GM08714 (cell line): ENCODE data around the gene BMP10.
"Not testable (repeated sequence)": the region's sequence is repeated elsewhere in the genome, so short reads cannot be mapped to it uniquely, and the experiment has no call there.

Source experiments
- H3K4me3 ChIP-seq: fragments of 200-500 bp; sonication (Bioruptor generic); 2 replicates; pipeline ENCODE4 v1.5.1; 2014; ENCODE audit warnings: mild to moderate bottlenecking, low read length, inconsistent platforms
- ZNF274 ChIP-seq: IDR thresholded peaks from 2 replicates; pipeline ENCODE4 v1.6.1; 2012; ENCODE audit warnings: mild to moderate bottlenecking, low read depth, low read length

The BMP10 gene

GRCh38 chr2:68907232-68907919 is 36.2 kb upstream of the BMP10 start:
- TF ChIP-seq ZNF274 = no peak
- no peak overlapping the region for H3K4me3 ChIP-seq

GRCh38 chr2:68906716-68907115 is 35.5 kb upstream of the BMP10 start:
- no peak for TF ChIP-seq ZNF274
- no peak overlapping the region for H3K4me3 ChIP-seq

- no peak for TF ChIP-seq ZNF274
- H3K4me3 ChIP-seq = no peak overlapping the region
Observed at GRCh38 chr2:68905116-68905515, 33.9 kb upstream of the BMP10 start.

GRCh38 chr2:68901561-68901960 is 30.4 kb upstream of the BMP10 start:
- TF ChIP-seq ZNF274 = no peak
- no peak overlapping the region for H3K4me3 ChIP-seq

DNA sequence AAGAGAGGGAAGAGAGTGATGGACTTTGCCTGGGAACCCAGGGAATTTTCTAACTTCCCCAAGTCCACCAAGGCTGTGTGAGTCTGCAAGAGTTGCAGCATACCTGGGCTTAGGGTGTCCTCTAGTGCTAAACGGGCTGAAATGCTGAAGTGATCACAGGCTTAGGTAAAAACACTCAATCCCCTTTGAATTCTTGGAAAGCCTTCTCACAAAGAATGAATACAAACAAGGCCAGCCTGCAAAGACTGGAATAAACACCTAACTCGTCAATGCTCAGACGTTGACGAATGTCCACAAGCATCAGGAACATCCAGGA is 30.0 kb upstream of the BMP10 start:
- no peak for TF ChIP-seq ZNF274
- H3K4me3 ChIP-seq = no peak overlapping the region

- no peak overlapping the region for H3K4me3 ChIP-seq
- TF ChIP-seq ZNF274 = no peak
Observed at GRCh38 chr2:68900496-68901198, 29.4 kb upstream of the BMP10 start.

DNA sequence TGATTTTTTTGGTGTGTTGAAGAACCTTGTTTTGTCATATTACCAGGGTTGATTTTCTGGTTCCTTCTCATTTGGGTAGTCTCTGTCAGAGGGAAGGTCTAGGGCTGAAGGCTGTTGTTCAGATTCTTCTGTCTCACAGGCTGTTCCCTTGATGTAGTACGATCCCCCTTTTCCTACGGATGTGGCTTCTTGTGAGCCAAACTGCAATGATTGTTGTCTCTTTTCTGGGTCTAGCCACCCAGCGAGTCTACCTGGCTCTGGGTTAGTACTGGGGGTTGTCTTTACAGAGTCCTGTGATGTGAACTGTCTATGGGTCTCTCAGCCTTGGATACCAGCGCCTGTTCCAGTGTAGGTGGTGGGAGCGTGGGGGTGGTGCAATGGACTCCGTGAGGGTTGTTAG is 24.8 kb upstream of the BMP10 start:
- H3K4me3 ChIP-seq = not testable (repeated sequence)

GRCh38 chr2:68889500-68889899 is 18.3 kb upstream of the BMP10 start:
- no peak for TF ChIP-seq ZNF274
- H3K4me3 ChIP-seq = no peak overlapping the region

GRCh38 chr2:68889021-68889420 is 17.8 kb upstream of the BMP10 start:
- H3K4me3 ChIP-seq = no peak overlapping the region
- TF ChIP-seq ZNF274 = no peak

GRCh38 chr2:68888038-68888704 is 17.0 kb upstream of the BMP10 start:
- TF ChIP-seq ZNF274 = no peak
- H3K4me3 ChIP-seq = no peak overlapping the region

GRCh38 chr2:68885811-68886075 is 14.5 kb upstream of the BMP10 start:
- TF ChIP-seq ZNF274 = no peak
- H3K4me3 ChIP-seq = no peak overlapping the region

DNA sequence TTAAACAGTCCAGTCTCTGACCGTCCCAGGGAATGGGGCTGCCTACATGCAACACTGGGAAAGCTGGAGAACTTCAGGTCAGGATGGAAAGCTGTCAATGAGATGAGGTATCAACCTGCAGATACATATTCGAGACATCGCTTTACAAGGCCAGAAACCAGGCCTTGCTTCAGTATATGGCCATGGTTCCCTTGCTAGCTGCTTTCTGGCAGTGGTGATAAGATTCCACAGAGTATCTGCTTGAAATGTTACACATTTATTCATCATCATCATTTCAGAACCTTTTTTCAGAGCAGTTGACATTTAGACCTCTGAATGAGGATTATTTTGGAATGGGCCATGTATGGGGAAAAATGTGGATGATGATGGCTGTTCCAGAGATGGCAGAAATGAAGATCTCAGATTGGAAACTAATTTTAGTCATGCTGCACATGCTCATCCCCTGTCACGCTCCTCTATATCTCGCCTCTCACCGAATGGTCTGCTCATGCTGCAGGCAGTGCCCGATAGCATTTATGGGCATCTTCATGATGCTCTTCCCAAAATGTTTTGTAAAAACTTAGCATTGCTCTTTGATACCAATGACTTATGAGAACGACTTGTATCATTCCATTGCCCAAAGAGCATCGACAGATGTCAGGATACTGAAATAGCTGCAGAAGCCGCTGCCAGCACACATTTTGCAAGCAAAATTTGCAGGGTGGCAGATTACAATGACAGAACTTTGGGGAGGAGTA is 14.0 kb upstream of the BMP10 start:
- no peak overlapping the region for H3K4me3 ChIP-seq
- no peak for TF ChIP-seq ZNF274

DNA sequence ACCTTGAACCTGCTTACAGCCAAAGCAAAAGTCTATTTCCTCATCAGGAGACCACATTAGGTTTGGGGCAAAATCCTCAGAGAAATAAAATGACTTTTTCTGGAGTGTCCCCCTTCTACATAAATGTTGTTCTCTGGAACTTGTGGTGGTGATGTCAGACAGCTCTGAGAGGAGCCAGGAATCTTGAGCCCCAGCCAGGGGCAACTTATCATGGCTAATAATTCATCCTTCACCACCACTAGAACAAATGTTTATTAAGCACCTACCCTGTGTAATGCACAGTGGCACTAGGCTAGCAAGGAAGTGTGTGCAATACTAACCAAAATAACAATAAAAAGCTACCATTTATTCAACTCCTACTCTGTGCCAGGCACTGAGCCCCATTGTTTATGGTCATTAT is 9.0 kb upstream of the BMP10 start:
- no peak overlapping the region for H3K4me3 ChIP-seq
- no peak for TF ChIP-seq ZNF274

DNA sequence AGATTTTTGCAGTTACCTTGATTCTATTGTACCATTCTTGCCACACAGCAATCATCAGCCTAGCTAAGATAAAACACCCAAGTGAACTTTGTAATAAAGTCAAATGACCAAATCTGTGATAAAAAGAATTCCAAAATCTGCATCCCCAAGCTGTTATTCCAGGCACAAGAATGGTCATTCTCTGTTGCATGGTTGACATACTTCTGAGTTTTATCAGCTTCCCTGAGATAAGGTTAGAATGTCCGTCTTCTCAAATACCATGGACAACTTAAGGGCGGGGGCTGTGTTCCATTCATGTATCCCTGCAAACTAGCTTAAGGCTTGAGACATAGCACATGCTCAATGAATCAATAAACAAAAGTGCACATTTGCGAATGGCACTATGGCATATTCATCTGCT is 8.1 kb upstream of the BMP10 start:
- TF ChIP-seq ZNF274 = no peak
- H3K4me3 ChIP-seq = no peak overlapping the region

GRCh38 chr2:68878753-68879152 is 7.6 kb upstream of the BMP10 start:
- TF ChIP-seq ZNF274 = no peak
- H3K4me3 ChIP-seq = no peak overlapping the region

DNA sequence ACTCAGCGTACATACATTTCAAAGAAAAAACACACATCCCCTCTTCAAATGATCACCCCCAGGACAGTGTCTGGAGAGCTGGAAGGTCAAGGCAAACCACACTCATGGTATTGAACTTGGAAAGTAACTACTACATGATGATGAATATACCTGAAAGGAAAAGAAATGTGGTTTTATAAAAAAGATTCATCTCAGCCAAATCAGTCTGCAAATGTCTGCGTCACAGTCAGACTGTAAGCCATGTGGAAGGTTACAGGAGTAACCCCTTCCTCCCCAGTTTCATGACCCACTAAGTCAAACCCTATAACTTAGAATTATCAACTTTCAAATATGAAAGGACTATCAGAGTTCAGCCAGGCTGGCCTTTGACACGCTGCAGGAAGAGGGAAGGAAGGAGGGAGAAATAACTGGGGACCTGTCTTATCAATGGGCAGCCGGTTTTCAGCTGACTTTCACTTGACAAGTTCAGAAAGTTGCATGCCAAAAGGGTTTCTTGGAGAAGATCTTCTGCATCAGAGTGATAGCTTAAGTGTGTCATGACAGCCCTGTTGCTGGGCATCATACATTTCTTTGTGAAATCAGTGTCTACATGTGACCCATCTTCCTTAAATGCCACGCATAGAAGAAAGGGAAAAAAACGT is 7.0 kb upstream of the BMP10 start:
- TF ChIP-seq ZNF274 = no peak
- H3K4me3 ChIP-seq = no peak overlapping the region
